A549 (cell line): ENCODE results near the gene ADAP2. TPM values are rescaled to one million over a fixed set of nuclear protein-coding genes. Genes with fewer than 3 reads are reported as not detected.
A peak's percentile ranks its signal among the peaks of the same experiment; 100 is the strongest.

ENCODE experiments used
- ATAC-seq, 2 experiments: fragments of 200-7000 bp in 1 of 2; fragments of >200 bp in 1 of 2; cut with Nextera tagmentation in 1 of 2; cut with Tn5 transposase in 1 of 2; 3 replicates each; pipeline versions ENCODE4 v1.8.0 to v1.9.1; 2018 to 2020; ENCODE audit warnings: mild to moderate bottlenecking in 1 of 2, moderate library complexity in 1 of 2
- CTCF ChIA-PET: fragments of 300-600 bp; sonication (Branson Sonifier 250); formaldehyde crosslinking; extraction: SDS; loops from one replicate; lab custom pipeline; 2021; ENCODE audit warnings: antibody characterized with exemption, inconsistent platforms; lab: Yijun Ruan, JAX
- POLR2A ChIA-PET: fragments of 350-600 bp; formaldehyde crosslinking; extraction: SDS; loops from one replicate; lab custom pipeline; 2021; ENCODE audit warnings: antibody characterized with exemption, inconsistent platforms; lab: Yijun Ruan, JAX
- DNase-seq, 2 experiments: peaks; one replicate each; pipeline versions ENCODE4 v3.0.0 to v3.0.0-alpha.2; 2011 to 2016; ENCODE audit warnings: low read depth in 1 of 2, low spot score in 1 of 2
- FAIRE-seq: peaks from 2 replicates; lab custom pipeline; 2011; peaks lifted over from hg19 to GRCh38; lab: Jason Lieb, UNC
- H3K27ac ChIP-seq, 2 experiments: fragments of >200 bp; sonication (Bioruptor Twin); formaldehyde crosslinking; 3 replicates each; pipeline ENCODE4 v1.5.1; 2016 to 2017
- H3K4me1 ChIP-seq: fragments of >200 bp; sonication (Bioruptor Twin); formaldehyde crosslinking; 3 replicates; pipeline ENCODE4 v1.6.1; 2016
- H3K4me2 ChIP-seq: fragments of >200 bp; sonication (Bioruptor Twin); formaldehyde crosslinking; 3 replicates; pipeline ENCODE4 v1.6.1; 2016
- H3K4me3 ChIP-seq: fragments of >200 bp; sonication (Bioruptor Twin); formaldehyde crosslinking; 3 replicates; pipeline ENCODE4 v1.5.1; 2016
- H3K9me3 ChIP-seq: fragments of >200 bp; sonication (Bioruptor Twin); formaldehyde crosslinking; 3 replicates; pipeline ENCODE4 v1.6.1; 2016
- BHLHE40 ChIP-seq: IDR thresholded peaks from 2 replicates; pipeline ENCODE4 v1.6.1; 2012; ENCODE audit warnings: low read depth, low read length, inconsistent platforms
- CBX8 ChIP-seq: fragments of 200-600 bp; sonication (generic); IDR thresholded peaks from 2 replicates; pipeline ENCODE4 v1.6.1; 2016
- CHD4 ChIP-seq: fragments of 200-600 bp; sonication (generic); IDR thresholded peaks from 2 replicates; pipeline ENCODE4 v1.6.1; 2016; ENCODE audit warnings: antibody characterized with exemption, mild to moderate bottlenecking, borderline replicate concordance
- EHMT2 ChIP-seq: fragments of 200-600 bp; sonication (generic); IDR thresholded peaks from 2 replicates; pipeline ENCODE4 v1.6.1; 2016; ENCODE audit warnings: antibody characterized with exemption, low read depth, mild to moderate bottlenecking, moderate library complexity
- ESRRA ChIP-seq: fragments of 150-350 bp; IDR thresholded peaks from 2 replicates; pipeline ENCODE4 v1.6.1; 2014; ENCODE audit warnings: mild to moderate bottlenecking, low read length, borderline replicate concordance
- FOSL2 ChIP-seq, 2 experiments: fragments of 450-650 bp in 1 of 2; fragments of >200 bp in 1 of 2; sonication (Bioruptor Twin) in 1 of 2; formaldehyde crosslinking; IDR thresholded peaks; 2 replicates each; pipeline versions ENCODE4 v1.5.0 to v1.6.1; 2016 to 2020; ENCODE audit warnings: mild to moderate bottlenecking in 1 of 2, moderate library complexity in 1 of 2
- GATA3 ChIP-seq: IDR thresholded peaks from 2 replicates; pipeline ENCODE4 v1.6.1; 2012; ENCODE audit warnings: borderline replicate concordance
- HDAC2 ChIP-seq: fragments of 200-600 bp; sonication (generic); IDR thresholded peaks from 2 replicates; pipeline ENCODE4 v1.6.1; 2016
- HOXA7 ChIP-seq: fragments of 250-450 bp; sonication (Bioruptor Pico); IDR thresholded peaks from 2 replicates; pipeline ENCODE4 v1.5.0; 2020; ENCODE audit warnings: mild to moderate bottlenecking, moderate library complexity
- HOXB5 ChIP-seq: fragments of 250-450 bp; sonication (Bioruptor Pico); IDR thresholded peaks from 2 replicates; pipeline ENCODE4 v1.5.0; 2020; ENCODE audit warnings: mild to moderate bottlenecking, moderate library complexity
- JUN ChIP-seq, 2 experiments: fragments of >200 bp; sonication (Bioruptor Twin); formaldehyde crosslinking; IDR thresholded peaks; 2 replicates in 1 of 2; 3 replicates in 1 of 2; pipeline ENCODE4 v1.6.1; 2016 to 2017
- JUNB ChIP-seq: fragments of >200 bp; sonication (Bioruptor Twin); formaldehyde crosslinking; IDR thresholded peaks from 2 replicates; pipeline ENCODE4 v1.6.1; 2016
- KDM1A ChIP-seq: fragments of 200-600 bp; sonication (generic); IDR thresholded peaks from 2 replicates; pipeline ENCODE4 v1.6.1; 2016; ENCODE audit warnings: low read depth, mild to moderate bottlenecking
- KDM5A ChIP-seq: fragments of 200-600 bp; sonication (generic); IDR thresholded peaks from 2 replicates; pipeline ENCODE4 v1.6.1; 2016; ENCODE audit warnings: antibody characterized with exemption, mild to moderate bottlenecking
- MAZ ChIP-seq: fragments of 150-350 bp; IDR thresholded peaks from 2 replicates; pipeline ENCODE4 v1.6.1; 2014; ENCODE audit warnings: antibody characterized with exemption, low read depth, low read length, borderline replicate concordance
- MYC ChIP-seq: IDR thresholded peaks from 2 replicates; pipeline ENCODE4 v1.6.1; 2012; ENCODE audit warnings: mild to moderate bottlenecking, inconsistent platforms, low read length, improper control_type of control experiment, borderline replicate concordance
- NR3C1 ChIP-seq: fragments of >200 bp; sonication (Bioruptor Twin); formaldehyde crosslinking; IDR thresholded peaks from 3 replicates; pipeline ENCODE4 v1.6.1; 2017
- PHF8 ChIP-seq: fragments of 200-600 bp; sonication (generic); IDR thresholded peaks from 2 replicates; pipeline ENCODE4 v1.6.1; 2016; ENCODE audit warnings: low read depth, mild to moderate bottlenecking, antibody characterized with exemption, moderate library complexity, borderline replicate concordance
- POLR2AphosphoS2 ChIP-seq: conservative IDR thresholded peaks from 2 replicates; pipeline ENCODE4 v1.6.1; 2012; ENCODE audit warnings: low read length, improper control_type of control experiment, inconsistent platforms
- RCOR1 ChIP-seq: fragments of 150-350 bp; IDR thresholded peaks from 2 replicates; pipeline ENCODE4 v1.6.1; 2014; ENCODE audit warnings: antibody characterized with exemption, low read length, low read depth
- RFX5 ChIP-seq: fragments of 450-650 bp; IDR thresholded peaks from 2 replicates; pipeline ENCODE4 v1.7.1; 2014; ENCODE audit warnings: antibody characterized with exemption, mild to moderate bottlenecking, moderate library complexity
- RNF2 ChIP-seq: fragments of 200-600 bp; sonication (generic); IDR thresholded peaks from 2 replicates; pipeline ENCODE4 v1.6.1; 2016; ENCODE audit warnings: low read depth, mild to moderate bottlenecking, antibody characterized with exemption, moderate library complexity, borderline replicate concordance
- SREBF2 ChIP-seq: fragments of 450-650 bp; IDR thresholded peaks from 2 replicates; pipeline ENCODE4 v1.6.1; 2014; ENCODE audit warnings: mild to moderate bottlenecking, moderate library complexity
- TFCP2L1 ChIP-seq: fragments of 250-450 bp; sonication (Bioruptor Pico); IDR thresholded peaks from 2 replicates; pipeline ENCODE4 v1.5.0; 2021; ENCODE audit warnings: mild to moderate bottlenecking
- ZC3H11A ChIP-seq: fragments of 450-650 bp; IDR thresholded peaks from 2 replicates; pipeline ENCODE4 v1.6.1; 2014; ENCODE audit warnings: antibody characterized with exemption, mild to moderate bottlenecking
- ZFP36 ChIP-seq: fragments of 450-650 bp; IDR thresholded peaks from 2 replicates; pipeline ENCODE4 v1.6.1; 2014; ENCODE audit warnings: borderline replicate concordance; ENCODE audit not compliant: partially characterized antibody
- WGBS: methylation state at CpG from one replicate; pipeline ENCODE4 v1.1.6; 2017; ENCODE audit errors: missing lambda C conversion rate; 5-methylcytosine and 5-hydroxymethylcytosine counted together
- polyA plus RNA-seq, 4 experiments: library from polyadenylated mRNA; depleted of rRNA in 3 of 4; stranded (reverse); fragments of >200 nt; fragmentation: RNase III in 1 of 4; extraction: RNeasy Plus Mini Kit Qiagen cat#74134 plus additional on column Dnase treatment in 1 of 4; gene quantifications; 2 replicates in 3 of 4; 3 replicates in 1 of 4; pipeline ENCODE4 v1.2.3, GENCODE V29; 2011 to 2017
- TF ChIP-seq, protein P1 (sequence below): fragments of 150-350 bp; IDR thresholded peaks from 2 replicates; pipeline ENCODE4 v1.6.1; 2014; ENCODE audit warnings: low read depth, mild to moderate bottlenecking, low read length
- TF ChIP-seq, protein P2 (sequence below): IDR thresholded peaks from 2 replicates; pipeline ENCODE4 v1.6.1; 2012
- TF ChIP-seq, protein P3 (sequence below): fragments of 450-650 bp; IDR thresholded peaks from 2 replicates; pipeline ENCODE4 v1.6.1; 2014; ENCODE audit warnings: antibody characterized with exemption
- TF ChIP-seq, protein P4 (sequence below): fragments of >200 bp; sonication (Bioruptor Twin); formaldehyde crosslinking; IDR thresholded peaks from 2 replicates; pipeline ENCODE4 v1.6.1; 2016

Gene ADAP2
- polyA plus RNA-seq, 2 of the 4 experiments (the other 2 are of a cell fraction): 3.9 to 4.5 TPM

DNA sequence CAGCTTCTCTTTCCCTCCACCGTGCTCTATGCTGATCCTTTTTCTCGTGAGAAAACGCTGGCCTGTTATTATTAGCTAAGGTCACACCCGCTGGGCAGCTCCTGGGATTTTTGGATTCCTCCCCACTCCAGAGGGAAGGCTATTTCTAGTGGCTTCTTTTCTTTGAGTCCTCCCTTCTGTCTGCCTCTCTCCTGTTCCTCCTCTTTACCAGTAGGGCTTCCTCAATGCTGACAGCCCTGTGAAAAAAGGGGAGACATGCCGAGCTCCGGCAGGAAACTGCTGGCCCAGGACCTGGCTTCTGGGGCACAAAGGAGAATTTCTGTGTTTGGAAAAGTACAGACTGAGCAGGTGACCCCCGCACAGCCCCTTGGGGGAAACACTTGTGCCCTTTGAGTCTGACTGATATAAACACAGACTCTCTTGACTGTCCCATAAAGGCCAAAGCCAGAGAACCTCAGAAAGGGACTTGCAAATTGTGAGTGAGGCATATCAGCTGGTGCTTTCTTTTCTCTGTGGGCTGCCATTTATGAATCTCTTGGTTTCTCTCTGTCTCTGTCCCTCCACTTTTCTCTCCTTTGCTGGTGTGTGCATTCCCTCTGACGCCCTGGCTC, 35.1 kb downstream of the ADAP2 start:
- WGBS: 79% methylated on average over 8 of the region's 8 CpGs
- FAIRE-seq (no peak), DNase-seq (no peak), ATAC-seq (peak in 1 of 2 experiments; percentile 46; a peak in 3 of 6 replicates)
- no peak overlapping the region for H3K27ac ChIP-seq
- H3K4me3 ChIP-seq: no peak overlapping the region
- TF ChIP-seq FOSL2 (IDR thresholded peaks at IDR 0.05) (no peak), FOSL2 (CRISPR knock-in tag; IDR thresholded peaks at IDR 0.05) (no peak), PHF8 (no peak), JUN (IDR thresholded peaks at IDR 0.05) (no peak), CHD4 (no peak), RCOR1 (no peak), SREBF2 (no peak), NR3C1 (no peak), HOXB5 (CRISPR knock-in tag) (no peak), RNF2 (no peak), MYC (no peak), JUNB (no peak), ESRRA (no peak), TFCP2L1 (CRISPR knock-in tag) (no peak), EHMT2 (no peak), HDAC2 (no peak), GATA3 (no peak), HOXA7 (CRISPR knock-in tag) (no peak), ZC3H11A (no peak)
- TF ChIP-seq, protein P1, sequence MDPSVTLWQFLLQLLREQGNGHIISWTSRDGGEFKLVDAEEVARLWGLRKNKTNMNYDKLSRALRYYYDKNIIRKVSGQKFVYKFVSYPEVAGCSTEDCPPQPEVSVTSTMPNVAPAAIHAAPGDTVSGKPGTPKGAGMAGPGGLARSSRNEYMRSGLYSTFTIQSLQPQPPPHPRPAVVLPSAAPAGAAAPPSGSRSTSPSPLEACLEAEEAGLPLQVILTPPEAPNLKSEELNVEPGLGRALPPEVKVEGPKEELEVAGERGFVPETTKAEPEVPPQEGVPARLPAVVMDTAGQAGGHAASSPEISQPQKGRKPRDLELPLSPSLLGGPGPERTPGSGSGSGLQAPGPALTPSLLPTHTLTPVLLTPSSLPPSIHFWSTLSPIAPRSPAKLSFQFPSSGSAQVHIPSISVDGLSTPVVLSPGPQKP: no peak
- H3K9me3 ChIP-seq: no peaks in the 10 kb centered on the region
- ChIA-PET CTCF (interaction anchor here (0.6 to 1.9 kb wide), 4 partner anchors 12 to 39 kb away, joined by 3 to 6 read pairs (median 4); partner anchors contain the start of gene RNF135), POLR2A (no interaction called here)
- H3K4me1 ChIP-seq: peaks cover 9% of the 10 kb centered on the region
- no peak overlapping the region for H3K4me2 ChIP-seq

DNA sequence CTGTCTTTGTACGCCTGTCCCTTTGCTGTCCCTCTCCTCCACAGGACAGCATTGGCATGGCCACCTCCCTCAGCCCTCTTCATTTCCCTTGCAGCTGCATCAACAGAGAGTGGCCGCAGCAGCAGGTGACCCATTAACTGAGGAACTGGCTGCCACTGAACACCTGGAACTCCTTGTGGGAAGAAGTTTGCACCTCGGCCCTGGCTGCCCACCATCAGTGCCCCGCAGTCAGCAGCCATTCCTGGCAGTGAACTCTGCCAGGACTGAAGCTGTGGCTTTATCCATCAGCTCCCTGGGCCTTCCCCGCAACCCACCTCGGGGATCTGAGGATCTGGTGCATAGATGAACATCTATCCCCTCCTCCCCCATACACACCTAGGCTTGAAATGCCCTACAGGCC, 36.0 kb downstream of the ADAP2 start:
- FAIRE-seq: no peak
- Histone ChIP-seq H3K4me3 (no peak overlapping the region), H3K9me3 (no peaks in the 10 kb centered on the region), H3K4me2 (no peak overlapping the region), H3K27ac (no peak overlapping the region), H3K4me1 (peaks cover 17% of the 10 kb centered on the region)
- WGBS: 75% methylated on average over 4 of the region's 6 CpGs
- POLR2A ChIA-PET: no interaction called here
- CTCF ChIA-PET: interaction anchor here (0.6 to 1.9 kb wide), 6 partner anchors 12 to 38 kb away, joined by 3 to 6 read pairs (median 4); partner anchors contain the start of gene RNF135
- DNase-seq: no peak
- no peak for ATAC-seq
- TF ChIP-seq, protein P2, sequence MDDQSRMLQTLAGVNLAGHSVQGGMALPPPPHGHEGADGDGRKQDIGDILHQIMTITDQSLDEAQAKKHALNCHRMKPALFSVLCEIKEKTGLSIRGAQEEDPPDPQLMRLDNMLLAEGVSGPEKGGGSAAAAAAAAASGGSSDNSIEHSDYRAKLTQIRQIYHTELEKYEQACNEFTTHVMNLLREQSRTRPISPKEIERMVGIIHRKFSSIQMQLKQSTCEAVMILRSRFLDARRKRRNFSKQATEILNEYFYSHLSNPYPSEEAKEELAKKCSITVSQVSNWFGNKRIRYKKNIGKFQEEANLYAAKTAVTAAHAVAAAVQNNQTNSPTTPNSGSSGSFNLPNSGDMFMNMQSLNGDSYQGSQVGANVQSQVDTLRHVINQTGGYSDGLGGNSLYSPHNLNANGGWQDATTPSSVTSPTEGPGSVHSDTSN: no peak
- TF ChIP-seq, protein P3, sequence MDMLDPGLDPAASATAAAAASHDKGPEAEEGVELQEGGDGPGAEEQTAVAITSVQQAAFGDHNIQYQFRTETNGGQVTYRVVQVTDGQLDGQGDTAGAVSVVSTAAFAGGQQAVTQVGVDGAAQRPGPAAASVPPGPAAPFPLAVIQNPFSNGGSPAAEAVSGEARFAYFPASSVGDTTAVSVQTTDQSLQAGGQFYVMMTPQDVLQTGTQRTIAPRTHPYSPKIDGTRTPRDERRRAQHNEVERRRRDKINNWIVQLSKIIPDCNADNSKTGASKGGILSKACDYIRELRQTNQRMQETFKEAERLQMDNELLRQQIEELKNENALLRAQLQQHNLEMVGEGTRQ: no peak
- TF ChIP-seq MAZ (no peak), ZFP36 (no peak), CBX8 (no peak), EHMT2 (no peak), KDM5A (no peak), RCOR1 (no peak), FOSL2 (IDR thresholded peaks at IDR 0.05) (no peak), FOSL2 (CRISPR knock-in tag; IDR thresholded peaks at IDR 0.05) (no peak), TFCP2L1 (CRISPR knock-in tag) (no peak), RFX5 (no peak), POLR2AphosphoS2 (no peak), BHLHE40 (no peak), KDM1A (no peak)
- TF ChIP-seq, protein P1: no peak
- TF ChIP-seq, protein P4, sequence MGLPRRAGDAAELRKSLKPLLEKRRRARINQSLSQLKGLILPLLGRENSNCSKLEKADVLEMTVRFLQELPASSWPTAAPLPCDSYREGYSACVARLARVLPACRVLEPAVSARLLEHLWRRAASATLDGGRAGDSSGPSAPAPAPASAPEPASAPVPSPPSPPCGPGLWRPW: no peak
